ENCODE data around the gene TRMT5.

The TRMT5 gene

GRCh38 chr14:60999536-60999935 lies 18.7 kb upstream of the TRMT5 start:
- Histone ChIP-seq H3K27ac (ENCODE audit: low read depth, low read length) (no peak overlapping the region), H4K5ac (ENCODE audit: low read length) (no peak overlapping the region), H2BK15ac (replicated peaks; ENCODE audit: low read depth) (no peak overlapping the region), H3K4ac (ENCODE audit: low read depth, low read length) (no peak overlapping the region), H3K4me2 (ENCODE audit: low read length) (no peak overlapping the region), H3K27me3 (ENCODE audit: insufficient read depth, low read length, poor library complexity) (no peaks in the 10 kb centered on the region), H3K56ac (ENCODE audit: low read length) (no peak overlapping the region), H3K4me3 (ENCODE audit: low read length) (no peak overlapping the region), H3K23ac (ENCODE audit: low read length) (no peak overlapping the region), H2BK5ac (ENCODE audit: low read length) (no peak overlapping the region), H4K8ac (ENCODE audit: low read depth, low read length) (no peak overlapping the region), H3K4me1 (ENCODE audit: control insufficient read depth, low read depth, low read length) (no peaks in the 10 kb centered on the region), H3K9ac (ENCODE audit: low read length) (no peak overlapping the region), H2AK5ac (ENCODE audit: low read length) (no peak overlapping the region), H2BK120ac (ENCODE audit: low read depth, low read length) (no peak overlapping the region), H3K79me2 (ENCODE audit: control insufficient read depth, insufficient read depth, low read length) (no peaks in the 10 kb centered on the region), H3K79me1 (ENCODE audit: low read length) (no peaks in the 10 kb centered on the region), H3K36me3 (ENCODE audit: control insufficient read depth, insufficient read depth, low read length) (no peaks in the 10 kb centered on the region), H3K18ac (ENCODE audit: low read length) (no peak overlapping the region)
- WGBS (ENCODE audit: extremely low coverage, insufficient coverage, low lambda C conversion rate) = no CpG with 5 or more reads among the region's 2 CpGs
- DNase-seq = no peak

DNA sequence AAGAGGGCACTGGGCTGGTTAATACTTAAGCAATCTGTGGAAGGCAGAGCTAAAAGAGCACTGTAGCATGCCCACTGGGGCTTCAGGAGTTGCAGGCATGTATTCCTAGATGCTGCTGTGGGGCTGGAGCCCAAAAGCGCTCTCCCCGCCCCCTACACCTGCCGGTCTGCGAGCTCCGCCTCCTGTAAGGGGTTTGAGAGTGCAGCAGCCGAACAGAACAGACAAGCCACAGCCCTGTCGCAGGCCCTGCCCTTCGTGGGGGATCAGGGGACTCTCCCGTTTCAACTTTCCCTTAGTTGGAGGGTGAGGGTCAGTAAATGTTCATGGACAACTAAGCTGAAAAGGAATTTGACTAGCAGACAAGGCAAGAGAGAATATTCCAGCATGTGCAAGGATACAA lies 17.7 kb upstream of the TRMT5 start:
- no peak overlapping the region for H3K4me3 ChIP-seq (ENCODE audit: low read length)
- H3K27me3 ChIP-seq (ENCODE audit: insufficient read depth, low read length, poor library complexity) = no peaks in the 10 kb centered on the region
- no peak overlapping the region for H4K8ac ChIP-seq (ENCODE audit: low read depth, low read length)
- H3K79me1 ChIP-seq (ENCODE audit: low read length) = no peaks in the 10 kb centered on the region
- WGBS (ENCODE audit: extremely low coverage, insufficient coverage, low lambda C conversion rate) = no CpG with 5 or more reads among the region's 9 CpGs
- DNase-seq = no peak
- H3K4me1 ChIP-seq (ENCODE audit: control insufficient read depth, low read depth, low read length) = no peaks in the 10 kb centered on the region
- no peak overlapping the region for H3K56ac ChIP-seq (ENCODE audit: low read length)
- H2AK5ac ChIP-seq (ENCODE audit: low read length) = no peak overlapping the region
- no peak overlapping the region for H3K4me2 ChIP-seq (ENCODE audit: low read length)
- H2BK120ac ChIP-seq (ENCODE audit: low read depth, low read length) = no peak overlapping the region
- H3K36me3 ChIP-seq (ENCODE audit: control insufficient read depth, insufficient read depth, low read length) = no peaks in the 10 kb centered on the region
- no peak overlapping the region for H3K18ac ChIP-seq (ENCODE audit: low read length)
- H3K79me2 ChIP-seq (ENCODE audit: control insufficient read depth, insufficient read depth, low read length) = no peaks in the 10 kb centered on the region
- H2BK15ac ChIP-seq (replicated peaks; ENCODE audit: low read depth) = no peak overlapping the region
- no peak overlapping the region for H4K5ac ChIP-seq (ENCODE audit: low read length)
- no peak overlapping the region for H2BK5ac ChIP-seq (ENCODE audit: low read length)
- H3K23ac ChIP-seq (ENCODE audit: low read length) = no peak overlapping the region
- no peak overlapping the region for H3K27ac ChIP-seq (ENCODE audit: low read depth, low read length)
- no peak overlapping the region for H3K9ac ChIP-seq (ENCODE audit: low read length)
- H3K4ac ChIP-seq (ENCODE audit: low read depth, low read length) = no peak overlapping the region

GRCh38 chr14:60989599-60989998 lies 8.7 kb upstream of the TRMT5 start:
- H2BK120ac ChIP-seq (ENCODE audit: low read depth, low read length) = no peak overlapping the region
- no peak overlapping the region for H2BK15ac ChIP-seq (replicated peaks; ENCODE audit: low read depth)
- H2AK5ac ChIP-seq (ENCODE audit: low read length) = no peak overlapping the region
- H3K4me2 ChIP-seq (ENCODE audit: low read length) = no peak overlapping the region
- H3K4me1 ChIP-seq (ENCODE audit: control insufficient read depth, low read depth, low read length) = no peaks in the 10 kb centered on the region
- no peaks in the 10 kb centered on the region for H3K79me2 ChIP-seq (ENCODE audit: control insufficient read depth, insufficient read depth, low read length)
- no peak overlapping the region for H3K27ac ChIP-seq (ENCODE audit: low read depth, low read length)
- no peak overlapping the region for H2BK5ac ChIP-seq (ENCODE audit: low read length)
- WGBS (ENCODE audit: extremely low coverage, insufficient coverage, low lambda C conversion rate) = no CpG with 5 or more reads among the region's 2 CpGs
- H3K27me3 ChIP-seq (ENCODE audit: insufficient read depth, low read length, poor library complexity) = no peaks in the 10 kb centered on the region
- no peaks in the 10 kb centered on the region for H3K79me1 ChIP-seq (ENCODE audit: low read length)
- H4K5ac ChIP-seq (ENCODE audit: low read length) = no peak overlapping the region
- H3K4ac ChIP-seq (ENCODE audit: low read depth, low read length) = no peak overlapping the region
- DNase-seq = no peak
- H3K36me3 ChIP-seq (ENCODE audit: control insufficient read depth, insufficient read depth, low read length) = no peaks in the 10 kb centered on the region
- no peak overlapping the region for H3K23ac ChIP-seq (ENCODE audit: low read length)
- H3K56ac ChIP-seq (ENCODE audit: low read length) = no peak overlapping the region
- H4K8ac ChIP-seq (ENCODE audit: low read depth, low read length) = no peak overlapping the region
- no peak overlapping the region for H3K18ac ChIP-seq (ENCODE audit: low read length)
- no peak overlapping the region for H3K4me3 ChIP-seq (ENCODE audit: low read length)
- H3K9ac ChIP-seq (ENCODE audit: low read length) = no peak overlapping the region

DNA sequence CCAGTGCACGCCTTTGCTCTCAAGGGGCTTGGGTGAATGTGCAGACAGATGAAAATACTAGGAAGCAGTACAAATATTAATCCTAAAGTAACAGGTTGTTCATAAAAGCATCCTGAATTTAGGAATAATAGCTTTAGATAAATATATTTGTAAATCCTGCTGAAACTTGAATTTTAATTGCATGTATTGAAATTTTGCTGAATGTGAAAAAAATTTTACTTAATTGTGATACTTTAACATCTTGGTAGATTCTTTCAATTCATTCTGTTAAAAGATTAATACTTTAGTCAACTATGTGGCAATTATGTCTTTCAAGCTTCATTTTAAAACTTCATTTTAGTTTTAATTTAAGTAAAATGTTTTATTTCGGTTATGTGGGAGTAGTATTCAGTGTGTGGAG lies 5.6 kb upstream of the TRMT5 start:
- H3K9ac ChIP-seq (ENCODE audit: low read length) = no peak overlapping the region
- H2AK5ac ChIP-seq (ENCODE audit: low read length) = no peak overlapping the region
- no peak for DNase-seq
- H4K5ac ChIP-seq (ENCODE audit: low read length) = no peak overlapping the region
- H3K27ac ChIP-seq (ENCODE audit: low read depth, low read length) = no peak overlapping the region
- H2BK120ac ChIP-seq (ENCODE audit: low read depth, low read length) = no peak overlapping the region
- no peaks in the 10 kb centered on the region for H3K36me3 ChIP-seq (ENCODE audit: control insufficient read depth, insufficient read depth, low read length)
- H3K4me2 ChIP-seq (ENCODE audit: low read length) = no peak overlapping the region
- H3K27me3 ChIP-seq (ENCODE audit: insufficient read depth, low read length, poor library complexity) = no peaks in the 10 kb centered on the region
- no peak overlapping the region for H3K4ac ChIP-seq (ENCODE audit: low read depth, low read length)
- no peak overlapping the region for H4K8ac ChIP-seq (ENCODE audit: low read depth, low read length)
- no peak overlapping the region for H2BK5ac ChIP-seq (ENCODE audit: low read length)
- no peaks in the 10 kb centered on the region for H3K79me1 ChIP-seq (ENCODE audit: low read length)
- no peak overlapping the region for H3K23ac ChIP-seq (ENCODE audit: low read length)
- peaks cover 2% of the 10 kb centered on the region for H3K4me1 ChIP-seq (ENCODE audit: control insufficient read depth, low read depth, low read length)
- H3K56ac ChIP-seq (ENCODE audit: low read length) = no peak overlapping the region
- H2BK15ac ChIP-seq (replicated peaks; ENCODE audit: low read depth) = no peak overlapping the region
- H3K79me2 ChIP-seq (ENCODE audit: control insufficient read depth, insufficient read depth, low read length) = no peaks in the 10 kb centered on the region
- H3K4me3 ChIP-seq (ENCODE audit: low read length) = no peak overlapping the region
- WGBS (ENCODE audit: extremely low coverage, insufficient coverage, low lambda C conversion rate) = 100% methylated on average over 1 of the region's 2 CpGs
- H3K18ac ChIP-seq (ENCODE audit: low read length) = no peak overlapping the region

DNA sequence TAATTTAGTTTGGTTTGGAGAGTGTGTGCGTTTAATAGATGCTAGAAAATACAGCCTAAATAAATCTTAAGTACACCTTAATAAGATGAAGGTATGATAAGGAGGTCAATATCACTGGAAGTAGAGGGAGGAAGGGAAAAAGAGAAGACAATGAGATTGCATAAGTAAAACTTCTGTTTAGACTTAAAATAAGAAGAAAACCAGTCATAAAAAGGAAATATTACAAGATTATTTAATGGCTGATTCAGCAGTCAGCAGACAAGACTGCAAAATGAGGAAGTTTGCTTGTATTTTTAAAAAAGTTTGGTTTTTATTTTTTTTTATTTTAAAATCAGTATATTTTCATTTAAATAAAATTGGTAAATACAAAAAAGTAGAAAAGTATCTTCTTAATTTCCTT lies 3.3 kb upstream of the TRMT5 start:
- 100% methylated on average over 1 of the region's 1 CpG for WGBS (ENCODE audit: extremely low coverage, insufficient coverage, low lambda C conversion rate)
- H4K8ac ChIP-seq (ENCODE audit: low read depth, low read length) = no peak overlapping the region
- H3K79me2 ChIP-seq (ENCODE audit: control insufficient read depth, insufficient read depth, low read length) = peaks cover 3% of the 10 kb centered on the region
- no peak overlapping the region for H2BK15ac ChIP-seq (replicated peaks; ENCODE audit: low read depth)
- DNase-seq = no peak
- no peak overlapping the region for H4K5ac ChIP-seq (ENCODE audit: low read length)
- no peak overlapping the region for H3K23ac ChIP-seq (ENCODE audit: low read length)
- no peak overlapping the region for H3K27ac ChIP-seq (ENCODE audit: low read depth, low read length)
- no peak overlapping the region for H3K18ac ChIP-seq (ENCODE audit: low read length)
- no peak overlapping the region for H2BK120ac ChIP-seq (ENCODE audit: low read depth, low read length)
- H3K4me1 ChIP-seq (ENCODE audit: control insufficient read depth, low read depth, low read length) = peaks cover 2% of the 10 kb centered on the region
- H3K36me3 ChIP-seq (ENCODE audit: control insufficient read depth, insufficient read depth, low read length) = no peaks in the 10 kb centered on the region
- no peak overlapping the region for H2AK5ac ChIP-seq (ENCODE audit: low read length)
- no peaks in the 10 kb centered on the region for H3K27me3 ChIP-seq (ENCODE audit: insufficient read depth, low read length, poor library complexity)
- H3K4me3 ChIP-seq (ENCODE audit: low read length) = no peak overlapping the region
- H3K56ac ChIP-seq (ENCODE audit: low read length) = no peak overlapping the region
- no peak overlapping the region for H3K4ac ChIP-seq (ENCODE audit: low read depth, low read length)
- no peak overlapping the region for H3K9ac ChIP-seq (ENCODE audit: low read length)
- no peak overlapping the region for H2BK5ac ChIP-seq (ENCODE audit: low read length)
- no peak overlapping the region for H3K4me2 ChIP-seq (ENCODE audit: low read length)
- H3K79me1 ChIP-seq (ENCODE audit: low read length) = peaks cover 2% of the 10 kb centered on the region

- H4K8ac ChIP-seq (ENCODE audit: low read depth, low read length) = no peak overlapping the region
- no peak overlapping the region for H3K27ac ChIP-seq (ENCODE audit: low read depth, low read length)
- H3K4me2 ChIP-seq (ENCODE audit: low read length) = peak overlapping the region; percentile 76
- H3K9ac ChIP-seq (ENCODE audit: low read length) = peak overlapping the region; percentile 86
- no peak overlapping the region for H3K4ac ChIP-seq (ENCODE audit: low read depth, low read length)
- no peak overlapping the region for H2AK5ac ChIP-seq (ENCODE audit: low read length)
- no peak overlapping the region for H4K5ac ChIP-seq (ENCODE audit: low read length)
- no peak overlapping the region for H2BK5ac ChIP-seq (ENCODE audit: low read length)
- H3K79me2 ChIP-seq (ENCODE audit: control insufficient read depth, insufficient read depth, low read length) = peaks cover 3% of the 10 kb centered on the region
- H3K18ac ChIP-seq (ENCODE audit: low read length) = no peak overlapping the region
- H3K4me1 ChIP-seq (ENCODE audit: control insufficient read depth, low read depth, low read length) = peaks cover 2% of the 10 kb centered on the region
- H3K79me1 ChIP-seq (ENCODE audit: low read length) = peaks cover 2% of the 10 kb centered on the region
- no peak overlapping the region for H3K23ac ChIP-seq (ENCODE audit: low read length)
- no CpG with 5 or more reads among the region's 12 CpGs for WGBS (ENCODE audit: extremely low coverage, insufficient coverage, low lambda C conversion rate)
- H3K36me3 ChIP-seq (ENCODE audit: control insufficient read depth, insufficient read depth, low read length) = no peaks in the 10 kb centered on the region
- peak overlapping the region; percentile 89 for H3K56ac ChIP-seq (ENCODE audit: low read length)
- DNase-seq = peak; percentile 71
- peak overlapping the region; percentile 85 for H3K4me3 ChIP-seq (ENCODE audit: low read length)
- H2BK15ac ChIP-seq (replicated peaks; ENCODE audit: low read depth) = no peak overlapping the region
- no peaks in the 10 kb centered on the region for H3K27me3 ChIP-seq (ENCODE audit: insufficient read depth, low read length, poor library complexity)
- H2BK120ac ChIP-seq (ENCODE audit: low read depth, low read length) = no peak overlapping the region
Observed at GRCh38 chr14:60981633-60982455, 965 bp upstream of the TRMT5 start.
